Heart right ventricle (tissue), 16 donors: ENCODE measurements around the gene DTNA. TPM values are rescaled to one million over a fixed set of nuclear protein-coding genes. Genes with fewer than 3 reads are reported as not detected.

Experiments used
- ATAC-seq, 8 donors: fragments of 200-7000 bp; cut with Tn5 transposase; one replicate each; pipeline ENCODE4 v1.9.1; 2020; ENCODE audit warnings: mild to moderate bottlenecking in 8 of 8, moderate library complexity in 8 of 8, moderate number of reproducible peaks in 1 of 8
- DNase-seq, 2 donors: peaks; one replicate each; pipeline ENCODE4 v3.0.0-alpha.2; 2020
- H3K27ac ChIP-seq, 10 donors: fragments of 200-600 bp; sonication (generic) in 2 of 10; one replicate each; pipeline versions ENCODE4 v1.5.0 to v1.8.0; 2020 to 2022; ENCODE audit warnings: mild to moderate bottlenecking in 3 of 10
- H3K27me3 ChIP-seq, 7 donors: fragments of 200-600 bp; one replicate each; pipeline ENCODE4 v1.8.0; 2021 to 2022; ENCODE audit warnings: mild to moderate bottlenecking in 2 of 7
- H3K36me3 ChIP-seq, 9 donors: fragments of 200-600 bp; sonication (generic) in 1 of 9; one replicate each; pipeline versions ENCODE4 v1.5.0 to v1.8.0; 2020 to 2022; ENCODE audit warnings: mild to moderate bottlenecking in 2 of 9
- H3K4me1 ChIP-seq, 9 donors: fragments of 200-600 bp; sonication (generic) in 1 of 9; one replicate each; pipeline versions ENCODE4 v1.5.0 to v1.8.0; 2020 to 2022; ENCODE audit warnings: mild to moderate bottlenecking in 4 of 9
- H3K4me3 ChIP-seq, 10 donors: fragments of 200-600 bp; sonication (generic) in 2 of 10; one replicate each; pipeline versions ENCODE4 v1.5.0 to v1.8.0; 2020 to 2022; ENCODE audit warnings: mild to moderate bottlenecking in 7 of 10, moderate library complexity in 2 of 10
- H3K9me3 ChIP-seq, 11 donors: fragments of 200-600 bp in 10 of 11; sonication (generic) in 2 of 11; one replicate each; pipeline versions ENCODE4 v1.5.0 to v1.8.0; 2013 to 2022; ENCODE audit warnings: mild to moderate bottlenecking in 2 of 11, control low read depth in 1 of 11, moderate library complexity in 1 of 11
- WGBS, 2 donors: extraction: QIAGEN DNeasy Blood & Tissue Kit; methylation state at CpG; one replicate each; pipeline ENCODE4 v1.1.7; 2013; ENCODE audit warnings: inconsistent platforms in 1 of 2; 5-methylcytosine and 5-hydroxymethylcytosine counted together
- intact Hi-C, 10 donors: fragments of 100-400 bp; cut with DNase I; formaldehyde crosslinking; loops; one replicate each; pipeline versions ENCODE4 v1.11.1 to v1.14.2; 2022
- polyA plus RNA-seq, 2 donors: library from polyadenylated mRNA; stranded (reverse); fragments of 200-250 nt; gene quantifications; one replicate each; pipeline ENCODE4 v1.2.3, GENCODE V29; 2013
- total RNA-seq, 10 donors: library from RNA; stranded (reverse); fragmentation: NEBNext Ultra II Directional in 3 of 10; extraction: Animal tissue kit (Norgen Biotek cat#: 25700) in 3 of 10; gene quantifications; one replicate each; pipeline versions ENCODE4 v1.2.1 to v1.2.4, GENCODE V29; 2021 to 2023
- TF ChIP-seq, protein P1 (sequence below), 9 donors: fragments of 200-600 bp; sonication (generic) in 2 of 9; IDR thresholded peaks; one replicate each; pipeline versions ENCODE4 v1.5.0 to v1.8.0; 2021 to 2022; ENCODE audit warnings: antibody characterized with exemption in 9 of 9, mild to moderate bottlenecking in 5 of 9, moderate library complexity in 1 of 9
- donor health status: Arrhythmogenic right ventricular cardiomyopathy.
- donor health status: ischemic (EF 13 %, LVEDD 7.1; RV severe dilation, severe dysfunction).
- donor health status: healthy with polysubstance abuse.
- donor health status: DM: no; HTN: yes; CAD: no.
- donor health status: DM: no; HTN: no; CAD: no.
- donor health status: ischemic (EF 25% LVEDD 6.9; RV normal size, moderate dysfunction).
- donor health status: ischemic (EF 25% LVEDD 5.7; RV mildly dilated, moderate dysfunction).
- donor health status: healthy.
- donor health status: DM: yes; HTN: yes; CAD: no.
- donor health status: Ischemic cardiomyopathy.
- donor health status: ischemic (EF 35%, LVEDD 5.7; RV mildly dilated, moderate dysfunction).
- donor health status: nonischemic (EF 11% LVEDD 7.7; RV severe dilation, severe dysfunction).
- donor health status: DM: yes; HTN: yes; CAD: no.
- donor health status: PGD.
- donor health status: ischemic (EF 29% LVEDD 5.4; RV normal size, mild dysfunction).
- donor health status: nonischemic (EF 23%, LVEDD 6.1; RV moderate dilation, normal function).

Gene DTNA
- total and polyA plus RNA-seq, 12 donors, result 65.4 to 198 (median 179) TPM

DNA sequence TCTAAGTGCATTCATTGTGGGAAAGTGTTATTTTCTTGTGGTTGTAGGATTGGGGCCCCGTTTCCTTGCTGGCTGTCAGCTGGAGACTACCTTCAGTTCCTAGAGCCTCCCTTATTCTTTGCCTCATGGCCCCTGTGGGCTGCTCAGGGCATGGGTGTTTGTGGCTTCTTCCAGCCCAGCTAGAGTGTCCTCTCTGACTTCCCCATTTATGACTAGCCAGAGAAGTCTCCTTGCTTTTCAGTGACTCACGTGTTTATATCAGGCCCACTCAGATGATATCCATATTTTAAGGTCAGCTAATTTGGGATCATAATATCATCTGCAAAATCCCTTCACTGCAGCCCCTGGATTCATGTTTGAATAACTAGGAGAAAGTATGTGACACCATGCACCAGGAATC is 62.8 kb downstream of the DTNA start:
- no peak overlapping the region for H3K4me3 ChIP-seq
- intact Hi-C loops, result loop anchor here in 1 of 10 donors (10.0 kb wide), 1 partner anchor 68 kb away; no protein-coding TSS in a partner anchor
- peak overlapping the region in 7 of 10 donors; percentile 8 to 71 (median 66) for H3K27ac ChIP-seq
- H3K4me1 ChIP-seq, result peaks cover 0 to 35% (median 22%) of the 10 kb centered on the region in 9 donors
- TF ChIP-seq, protein P1, sequence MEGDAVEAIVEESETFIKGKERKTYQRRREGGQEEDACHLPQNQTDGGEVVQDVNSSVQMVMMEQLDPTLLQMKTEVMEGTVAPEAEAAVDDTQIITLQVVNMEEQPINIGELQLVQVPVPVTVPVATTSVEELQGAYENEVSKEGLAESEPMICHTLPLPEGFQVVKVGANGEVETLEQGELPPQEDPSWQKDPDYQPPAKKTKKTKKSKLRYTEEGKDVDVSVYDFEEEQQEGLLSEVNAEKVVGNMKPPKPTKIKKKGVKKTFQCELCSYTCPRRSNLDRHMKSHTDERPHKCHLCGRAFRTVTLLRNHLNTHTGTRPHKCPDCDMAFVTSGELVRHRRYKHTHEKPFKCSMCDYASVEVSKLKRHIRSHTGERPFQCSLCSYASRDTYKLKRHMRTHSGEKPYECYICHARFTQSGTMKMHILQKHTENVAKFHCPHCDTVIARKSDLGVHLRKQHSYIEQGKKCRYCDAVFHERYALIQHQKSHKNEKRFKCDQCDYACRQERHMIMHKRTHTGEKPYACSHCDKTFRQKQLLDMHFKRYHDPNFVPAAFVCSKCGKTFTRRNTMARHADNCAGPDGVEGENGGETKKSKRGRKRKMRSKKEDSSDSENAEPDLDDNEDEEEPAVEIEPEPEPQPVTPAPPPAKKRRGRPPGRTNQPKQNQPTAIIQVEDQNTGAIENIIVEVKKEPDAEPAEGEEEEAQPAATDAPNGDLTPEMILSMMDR (IDR thresholded peaks at IDR 0.05), result no peak
- 33 to 45% methylated on average over 2 of the region's 2 CpGs for WGBS, 2 donors
- H3K36me3 ChIP-seq, result peaks cover 0 to 13% (median 0%) of the 10 kb centered on the region in 9 donors
- H3K9me3 ChIP-seq, result peaks cover 0 to 2% (median 0%) of the 10 kb centered on the region in 11 donors
- ATAC-seq, result peak; percentile 51 to 80 (median 74)
- DNase-seq, result peak in 1 of 2 donors; percentile 12
- H3K27me3 ChIP-seq, result no peaks in the 10 kb centered on the region

DNA sequence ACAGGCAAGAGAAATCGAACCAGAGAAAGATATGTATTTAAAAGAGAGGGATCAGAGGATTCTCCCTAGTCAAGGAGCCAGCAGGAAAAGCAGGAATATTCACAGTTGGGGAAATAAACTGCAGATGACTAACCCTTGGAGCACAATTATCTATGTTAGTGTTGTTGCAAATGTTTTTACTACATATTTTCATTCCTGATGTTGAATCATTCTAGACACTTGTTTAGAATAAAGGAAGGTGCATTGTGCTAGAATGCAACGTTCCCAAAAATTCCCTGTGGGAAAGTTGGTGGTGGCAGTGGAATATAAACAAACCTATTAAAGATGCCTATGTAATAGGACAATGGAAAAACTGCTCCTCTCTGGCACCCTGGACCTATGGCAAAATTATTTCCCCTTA is 63.3 kb downstream of the DTNA start:
- peaks cover 0 to 8% (median 0%) of the 10 kb centered on the region in 9 donors for H3K36me3 ChIP-seq
- TF ChIP-seq, protein P1 (IDR thresholded peaks at IDR 0.05), result no peak
- H3K27ac ChIP-seq, result peak overlapping the region in 7 of 10 donors; percentile 8 to 71 (median 66)
- intact Hi-C loops, result loop anchor here in 1 of 10 donors (10.0 kb wide), 1 partner anchor 69 kb away; no protein-coding TSS in a partner anchor
- WGBS, 2 donors, result 20 to 23% methylated on average over 2 of the region's 2 CpGs
- no peaks in the 10 kb centered on the region for H3K27me3 ChIP-seq
- no peak overlapping the region for H3K4me3 ChIP-seq
- DNase-seq (no peak), ATAC-seq (peak in 1 of 8 donors; percentile 4)
- H3K4me1 ChIP-seq, result peaks cover 0 to 35% (median 22%) of the 10 kb centered on the region in 9 donors
- H3K9me3 ChIP-seq, result peaks cover 0 to 2% (median 0%) of the 10 kb centered on the region in 11 donors

DNA sequence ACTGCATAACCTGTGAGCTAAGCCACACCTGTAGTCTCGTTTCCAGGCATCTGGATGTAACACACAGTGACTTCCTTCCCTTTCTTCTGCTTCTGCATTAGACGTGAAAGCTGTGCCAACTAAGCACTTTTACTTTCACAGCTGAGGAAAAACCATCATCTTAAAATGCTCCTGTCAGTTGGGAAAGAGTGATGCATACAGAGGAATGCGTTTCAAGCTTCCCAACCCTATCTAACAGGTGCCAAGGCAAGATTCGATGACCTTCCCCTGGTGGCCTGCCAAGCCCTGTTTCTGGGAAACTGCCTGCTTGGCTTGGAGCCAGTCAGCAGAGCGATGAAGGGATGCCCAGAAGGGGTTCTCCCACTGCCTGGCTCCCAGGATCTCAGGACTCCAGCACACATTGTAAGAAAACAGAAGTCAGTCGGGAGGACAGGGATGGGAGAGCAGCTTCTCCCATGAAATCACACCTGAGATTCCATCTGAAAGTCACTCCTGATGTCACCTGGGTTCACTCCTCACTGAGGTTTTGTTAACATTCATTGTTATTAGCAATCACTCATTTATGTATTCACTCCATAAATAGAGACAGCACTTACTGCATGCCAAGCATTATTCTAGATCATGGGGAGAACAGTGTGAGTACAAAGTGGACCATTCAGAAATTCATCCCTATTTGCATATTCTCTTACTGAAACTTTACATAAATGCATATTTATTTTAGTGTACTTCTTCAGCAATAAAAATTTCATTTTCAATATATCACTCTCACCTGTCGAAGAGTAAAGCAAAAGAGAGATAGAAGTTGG is 64.1 kb downstream of the DTNA start:
- DNase-seq, result peak; percentile 38 to 54
- intact Hi-C loops, result loop anchor here in 1 of 10 donors (10.0 kb wide), 1 partner anchor 69 kb away; no protein-coding TSS in a partner anchor
- Histone ChIP-seq H3K36me3 (peaks cover 0 to 3% (median 0%) of the 10 kb centered on the region in 9 donors), H3K4me3 (no peak overlapping the region), H3K4me1 (peaks cover 0 to 35% (median 22%) of the 10 kb centered on the region in 9 donors), H3K27ac (peak overlapping the region in 7 of 10 donors; percentile 8 to 71 (median 66)), H3K27me3 (no peaks in the 10 kb centered on the region), H3K9me3 (no peaks in the 10 kb centered on the region)
- TF ChIP-seq, protein P1 (IDR thresholded peaks at IDR 0.05), result no peak
- WGBS, 2 donors, result 23 to 24% methylated on average over 7 of the region's 7 CpGs
- ATAC-seq, result peak; percentile 38 to 83 (median 77)

DNA sequence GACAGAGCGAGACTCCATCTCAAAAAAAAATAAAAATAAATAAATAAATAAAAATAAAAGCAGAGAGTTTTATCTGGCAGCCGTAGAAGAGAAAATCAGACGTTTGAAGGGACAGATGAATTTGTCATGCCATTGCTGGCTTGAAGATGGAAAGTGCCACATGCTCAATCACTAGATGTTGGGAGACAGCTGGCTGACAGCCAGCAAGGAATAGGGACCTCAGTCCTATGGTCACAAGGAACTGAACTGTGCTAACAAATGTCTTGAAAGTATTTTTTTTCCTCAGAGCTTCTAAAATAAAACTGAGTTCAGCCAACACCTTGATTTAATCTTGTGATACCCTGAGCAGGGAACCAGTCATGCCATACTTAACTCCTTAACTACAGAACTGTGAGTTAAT is 65.4 kb downstream of the DTNA start:
- Histone ChIP-seq H3K4me1 (peaks cover 0 to 35% (median 22%) of the 10 kb centered on the region in 9 donors), H3K27me3 (no peaks in the 10 kb centered on the region), H3K36me3 (peaks cover 0 to 3% (median 0%) of the 10 kb centered on the region in 9 donors), H3K27ac (no peak overlapping the region), H3K9me3 (no peaks in the 10 kb centered on the region), H3K4me3 (no peak overlapping the region)
- ATAC-seq (no peak), DNase-seq (no peak)
- intact Hi-C loops, result loop anchor here in 1 of 10 donors (10.0 kb wide), 1 partner anchor 71 kb away; no protein-coding TSS in a partner anchor
- TF ChIP-seq, protein P1 (IDR thresholded peaks at IDR 0.05), result no peak
- 55 to 64% methylated on average over 3 of the region's 3 CpGs for WGBS, 2 donors
